Spleen (tissue), 11 donors: ENCODE data around the gene CRYAB. TPM values are rescaled to one million over a fixed set of nuclear protein-coding genes. Genes with fewer than 3 reads are reported as not detected.

ENCODE experiments used
- DNase-seq: peaks from one replicate; pipeline ENCODE4 v3.0.0-alpha.2; 2020
- H3K27ac ChIP-seq, 8 donors: fragments of 200-600 bp; sonication (generic) in 7 of 8; 1 replicate in 4 of 8; 2 replicates in 4 of 8; pipeline versions ENCODE4 v1.5.0 to v1.8.0; 2016 to 2021; ENCODE audit warnings: inconsistent platforms in 4 of 8, mild to moderate bottlenecking in 4 of 8, moderate library complexity in 1 of 8
- H3K27me3 ChIP-seq, 7 donors: fragments of 200-600 bp; sonication (generic) in 6 of 7; replicated peaks in 1 of 7; 1 replicate in 4 of 7; 2 replicates in 3 of 7; pipeline versions ENCODE4 v1.5.0 to v1.8.0; 2016 to 2021; ENCODE audit warnings: inconsistent platforms in 3 of 7, mild to moderate bottlenecking in 1 of 7
- H3K36me3 ChIP-seq, 6 donors: fragments of 200-600 bp; sonication (generic) in 5 of 6; 1 replicate in 4 of 6; 2 replicates in 2 of 6; pipeline versions ENCODE4 v1.5.0 to v1.8.0; 2016 to 2021; ENCODE audit warnings: inconsistent platforms in 2 of 6
- H3K4me1 ChIP-seq, 6 donors: fragments of 200-600 bp; sonication (generic) in 5 of 6; 1 replicate in 3 of 6; 2 replicates in 3 of 6; pipeline versions ENCODE4 v1.5.0 to v1.8.0; 2016 to 2021; ENCODE audit warnings: inconsistent platforms in 3 of 6
- H3K4me3 ChIP-seq, 8 donors: fragments of 200-600 bp; sonication (generic) in 7 of 8; 1 replicate in 4 of 8; 2 replicates in 4 of 8; pipeline versions ENCODE4 v1.5.0 to v1.8.0; 2016 to 2021; ENCODE audit warnings: inconsistent platforms in 4 of 8, mild to moderate bottlenecking in 4 of 8, moderate library complexity in 2 of 8
- H3K9me3 ChIP-seq, 8 donors: fragments of 200-600 bp; sonication (generic) in 7 of 8; 1 replicate in 4 of 8; 2 replicates in 4 of 8; pipeline versions ENCODE4 v1.5.0 to v1.8.0; 2016 to 2021; ENCODE audit warnings: inconsistent platforms in 4 of 8
- CTCF ChIP-seq, 11 experiments: fragments of 200-600 bp in 7 of 11; fragments of 450-650 bp in 4 of 11; sonication (generic) in 4 of 11; IDR thresholded peaks in 8 of 11; conservative IDR thresholded peaks in 3 of 11; 1 replicate in 7 of 11; 2 replicates in 4 of 11; pipeline versions ENCODE4 v1.4.0 to v1.8.0; 2016 to 2021; ENCODE audit warnings: antibody characterized with exemption in 11 of 11, inconsistent platforms in 4 of 11, mild to moderate bottlenecking in 1 of 11
- POLR2A ChIP-seq, 3 donors: fragments of 450-650 bp; IDR thresholded peaks; one replicate each; pipeline ENCODE4 v1.5.1; 2017; ENCODE audit warnings: antibody characterized with exemption in 3 of 3, mild to moderate bottlenecking in 1 of 3
- POLR2AphosphoS5 ChIP-seq, 3 donors: sonication (generic); formaldehyde crosslinking; IDR thresholded peaks; one replicate each; pipeline ENCODE4 v1.5.1; 2017; ENCODE audit warnings: antibody characterized with exemption in 3 of 3
- WGBS, 5 donors: extraction: QIAGEN DNeasy Blood & Tissue Kit in 3 of 5; methylation state at CpG; one replicate each; pipeline versions ENCODE4 v1.1.5 to v1.1.7; 2013 to 2018; 5-methylcytosine and 5-hydroxymethylcytosine counted together
- intact Hi-C: fragments of 100-400 bp; cut with DNase I; formaldehyde crosslinking; loops from one replicate; pipeline ENCODE4 v1.15.0; 2023; ENCODE audit warnings: low total_unique reads
- polyA plus RNA-seq, 3 donors: library from polyadenylated mRNA; stranded (reverse); fragments of 200-250 nt; gene quantifications; one replicate each; pipeline ENCODE4 v1.2.1, GENCODE V29; 2013
- total RNA-seq, 7 donors: library from RNA; depleted of rRNA in 3 of 7; stranded (reverse); fragments of >200 nt in 3 of 7; fragmentation: NEBNext Ultra II Directional in 4 of 7; extraction: Animal tissue kit (Norgen Biotek cat#: 25700) in 4 of 7; gene quantifications; one replicate each; pipeline versions ENCODE4 v1.1.0 to v1.2.1, GENCODE V29; 2016 to 2021
- donor health status: healthy with polysubstance abuse.
- donor health status: DM: no; HTN: no; CAD: no; lungs with moderate emphysema.
- donor health status: DM: no; HTN: no; CAD: no.
- donor health status: Bipolar disorder and iron deficiency.
- donor health status: healthy.
- donor health status: DM: no; HTN: no; CAD: no.
- donor health status: DM: yes; HTN: yes; CAD: no.

Gene CRYAB
- total and polyA plus RNA-seq, 10 donors = 11.2 to 78.7 (median 53.8) TPM

GRCh38 chr11:111930472-111930871, 18.9 kb upstream of the CRYAB start:
- Histone ChIP-seq H3K9me3 (no peaks in the 10 kb centered on the region), H3K4me1 (peaks cover 8 to 36% (median 26%) of the 10 kb centered on the region in 6 donors), H3K27me3 (no peaks in the 10 kb centered on the region), H3K4me3 (no peak overlapping the region), H3K27ac (no peak overlapping the region), H3K36me3 (no peaks in the 10 kb centered on the region)
- TF ChIP-seq CTCF (IDR thresholded peaks at IDR 0.05 in 8 of 11, conservative IDR thresholded peaks at IDR 0.05 in 3 of 11) (no peak), POLR2AphosphoS5 (IDR thresholded peaks at IDR 0.05) (no peak), POLR2A (IDR thresholded peaks at IDR 0.05) (no peak)
- DNase-seq = no peak
- 79 to 92% (median 83%) methylated on average over 4 of the region's 4 CpGs for WGBS, 5 donors
- intact Hi-C loops = loop anchor here (10.0 kb wide), 1 partner anchor 54 kb away; no protein-coding TSS in a partner anchor

GRCh38 chr11:111926505-111927391, 15.2 kb upstream of the CRYAB start:
- TF ChIP-seq POLR2AphosphoS5 (IDR thresholded peaks at IDR 0.05) (peak; percentile 74 to 81 (median 78)), POLR2A (IDR thresholded peaks at IDR 0.05) (no peak), CTCF (IDR thresholded peaks at IDR 0.05 in 8 of 11, conservative IDR thresholded peaks at IDR 0.05 in 3 of 11) (peak in 3 of 11 experiments; percentile 9 to 47 (median 39))
- no peaks in the 10 kb centered on the region for H3K9me3 ChIP-seq
- H3K4me3 ChIP-seq = peak overlapping the region; percentile 28 to 74 (median 44)
- H3K27me3 ChIP-seq = no peaks in the 10 kb centered on the region
- H3K27ac ChIP-seq = peak overlapping the region; percentile 71 to 90 (median 80)
- peaks cover 5 to 35% (median 16%) of the 10 kb centered on the region in 6 donors for H3K4me1 ChIP-seq
- 1% methylated on average over 34 to 47 of the region's 47 CpGs for WGBS, 5 donors
- no peaks in the 10 kb centered on the region for H3K36me3 ChIP-seq
- DNase-seq = peak; percentile 99
- intact Hi-C loops = loop anchor here (2.0 kb wide), 1 partner anchor 48 kb away; the partner anchor contains the start of genes CFAP68 and FDXACB1

- Histone ChIP-seq H3K27ac (peak overlapping the region; percentile 71 to 90 (median 80)), H3K9me3 (no peaks in the 10 kb centered on the region), H3K36me3 (no peaks in the 10 kb centered on the region), H3K27me3 (no peaks in the 10 kb centered on the region), H3K4me1 (peaks cover 5 to 32% (median 14%) of the 10 kb centered on the region in 6 donors), H3K4me3 (peak overlapping the region in 2 of 8 donors; percentile 51 to 74)
- peak; percentile 85 for DNase-seq
- WGBS, 5 donors = 92 to 97% (median 95%) methylated on average over 16 of the region's 16 CpGs
- intact Hi-C loops = loop anchor here (2.0 kb wide), 1 partner anchor 47 kb away; the partner anchor contains the start of genes CFAP68 and FDXACB1
- TF ChIP-seq POLR2A (IDR thresholded peaks at IDR 0.05) = no peak
- no peak for TF ChIP-seq CTCF (IDR thresholded peaks at IDR 0.05 in 8 of 11, conservative IDR thresholded peaks at IDR 0.05 in 3 of 11)
- TF ChIP-seq POLR2AphosphoS5 (IDR thresholded peaks at IDR 0.05) = no peak
Measured at GRCh38 chr11:111925953-111926352, 14.4 kb upstream of the CRYAB start.

- Histone ChIP-seq H3K27ac (peak overlapping the region in 5 of 8 donors; percentile 43 to 71 (median 62)), H3K4me3 (no peak overlapping the region), H3K4me1 (peaks cover 5 to 32% (median 14%) of the 10 kb centered on the region in 6 donors), H3K9me3 (no peaks in the 10 kb centered on the region), H3K36me3 (no peaks in the 10 kb centered on the region), H3K27me3 (peaks cover 0 to 3% (median 0%) of the 10 kb centered on the region in 7 donors)
- no peak for DNase-seq
- TF ChIP-seq CTCF (IDR thresholded peaks at IDR 0.05 in 8 of 11, conservative IDR thresholded peaks at IDR 0.05 in 3 of 11) = no peak
- no peak for TF ChIP-seq POLR2A (IDR thresholded peaks at IDR 0.05)
- TF ChIP-seq POLR2AphosphoS5 (IDR thresholded peaks at IDR 0.05) = no peak
- intact Hi-C loops = no loop called here
Measured at GRCh38 chr11:111923951-111924350, 12.4 kb upstream of the CRYAB start.
